IPS-NIHi7 (cell line): ENCODE data around the gene DBF4B.
"Not testable (repeated sequence)": the region's sequence is repeated elsewhere in the genome, so short reads cannot be mapped to it uniquely, and the experiment has no call there.

Experiments
- DNase-seq: peaks from one replicate; pipeline ENCODE4 v3.0.0; 2012; ENCODE audit warnings: mixed read lengths; ENCODE audit errors: extremely low spot score

Gene DBF4B

GRCh38 chr17:44733753-44734152 is 25.3 kb downstream of the DBF4B start:
- peak; percentile 79 for DNase-seq

GRCh38 chr17:44734272-44734671 is 25.8 kb downstream of the DBF4B start:
- DNase-seq = no peak

GRCh38 chr17:44736551-44737240 is 28.2 kb downstream of the DBF4B start:
- DNase-seq = no peak

- DNase-seq = no peak
Measured at GRCh38 chr17:44738214-44738906, 29.9 kb downstream of the DBF4B start.

GRCh38 chr17:44741316-44741715 is 32.9 kb downstream of the DBF4B start:
- no peak for DNase-seq

GRCh38 chr17:44745301-44745700 is 36.8 kb downstream of the DBF4B start:
- DNase-seq = no peak

GRCh38 chr17:44745738-44746137 is 37.3 kb downstream of the DBF4B start:
- not testable (repeated sequence) for DNase-seq

GRCh38 chr17:44747566-44747965 is 39.1 kb downstream of the DBF4B start:
- no peak for DNase-seq

- no peak for DNase-seq
Measured at GRCh38 chr17:44749076-44749979, 40.9 kb downstream of the DBF4B start.

GRCh38 chr17:44749980-44750318 is 41.5 kb downstream of the DBF4B start:
- DNase-seq = no peak

- no peak for DNase-seq
Measured at GRCh38 chr17:44751331-44751730, 42.9 kb downstream of the DBF4B start.

GRCh38 chr17:44751806-44752205 is 43.3 kb downstream of the DBF4B start:
- no peak for DNase-seq

GRCh38 chr17:44752953-44753861 is 44.7 kb downstream of the DBF4B start:
- no peak for DNase-seq

- DNase-seq = no peak
Measured at GRCh38 chr17:44754276-44754675, 45.8 kb downstream of the DBF4B start.

- not testable (repeated sequence) for DNase-seq
Measured at GRCh38 chr17:44755180-44755579, 46.7 kb downstream of the DBF4B start.

GRCh38 chr17:44757045-44757917 is 48.8 kb downstream of the DBF4B start:
- no peak for DNase-seq

- DNase-seq = no peak
Measured at GRCh38 chr17:44757918-44758413, 49.5 kb downstream of the DBF4B start.

- DNase-seq = peak; percentile 63
Measured at GRCh38 chr17:44758414-44759085, 50.1 kb downstream of the DBF4B start, which contains the start of gene ADAM11. ADAM11 (plus strand) TSS chr17:44758988; CDS start chr17:44759200, 212 bp downstream.

GRCh38 chr17:44759086-44759915 is 50.8 kb downstream of the DBF4B start:
- no peak for DNase-seq
